ENCODE measurements around the gene AP1G1. TPM values are rescaled to one million over a fixed set of nuclear protein-coding genes. Genes with fewer than 3 reads are reported as not detected.

AP1G1 gene
- total and polyA plus RNA-seq, 12 donors: 22.8 to 132 (median 82.8) TPM

GRCh38 chr16:71848622-71849021 lies 40.0 kb upstream of the AP1G1 start:
- no peak for DNase-seq
- peaks cover 5 to 15% of the 10 kb centered on the region in 2 donors for H3K4me1 ChIP-seq (replicated peaks in 1 of 2)
- H3K27ac ChIP-seq: no peak overlapping the region
- H3K9me3 ChIP-seq (replicated peaks in 1 of 3): no peaks in the 10 kb centered on the region
- no peaks in the 10 kb centered on the region for H3K27me3 ChIP-seq
- H3K4me3 ChIP-seq: no peak overlapping the region
- peaks cover 0 to 45% of the 10 kb centered on the region in 2 donors for H3K36me3 ChIP-seq (replicated peaks in 1 of 2)
- WGBS, 4 donors: 84 to 94% (median 93%) methylated on average over 6 of the region's 6 CpGs
- TF ChIP-seq POLR2A (IDR thresholded peaks at IDR 0.05) (no peak), CTCF (IDR thresholded peaks at IDR 0.05) (no peak)
- intact Hi-C loops (cut with DNase I): no loop called here

DNA sequence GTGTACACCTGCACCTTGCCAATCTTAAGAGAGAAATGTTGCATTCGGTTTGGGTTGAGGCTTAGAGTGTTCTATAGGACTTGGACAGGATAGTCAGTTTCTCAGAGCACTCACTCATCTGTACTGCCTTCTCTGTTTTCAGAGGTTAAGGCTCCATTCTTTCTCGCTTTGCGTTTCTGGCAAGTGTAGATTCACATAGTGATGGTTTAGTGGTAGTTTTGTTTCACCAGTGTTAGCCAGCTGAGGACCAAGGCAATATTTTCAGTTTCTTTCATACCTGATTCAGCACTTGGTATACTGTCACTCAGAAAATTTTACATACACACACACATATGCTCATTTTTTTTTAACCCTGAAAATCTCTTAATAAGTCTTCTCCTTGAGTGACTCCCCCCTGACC lies 38.5 kb upstream of the AP1G1 start:
- WGBS, 4 donors: 62 to 66% (median 64%) methylated on average over 3 of the region's 3 CpGs
- peak overlapping the region in 2 of 4 donors; percentile 80 to 84 for H3K4me3 ChIP-seq
- peaks cover 5 to 15% of the 10 kb centered on the region in 2 donors for H3K4me1 ChIP-seq (replicated peaks in 1 of 2)
- intact Hi-C loops (cut with DNase I): no loop called here
- TF ChIP-seq CTCF (IDR thresholded peaks at IDR 0.05) (no peak), POLR2A (IDR thresholded peaks at IDR 0.05) (no peak)
- no peaks in the 10 kb centered on the region for H3K9me3 ChIP-seq (replicated peaks in 1 of 3)
- peaks cover 0 to 42% of the 10 kb centered on the region in 2 donors for H3K36me3 ChIP-seq (replicated peaks in 1 of 2)
- H3K27me3 ChIP-seq: no peaks in the 10 kb centered on the region
- DNase-seq: peak in 1 of 7 donors; percentile 6
- H3K27ac ChIP-seq: no peak overlapping the region

GRCh38 chr16:71846431-71846830 lies 37.8 kb upstream of the AP1G1 start:
- H3K27me3 ChIP-seq: no peaks in the 10 kb centered on the region
- peaks cover 5 to 15% of the 10 kb centered on the region in 2 donors for H3K4me1 ChIP-seq (replicated peaks in 1 of 2)
- peaks cover 0 to 35% of the 10 kb centered on the region in 2 donors for H3K36me3 ChIP-seq (replicated peaks in 1 of 2)
- TF ChIP-seq CTCF (IDR thresholded peaks at IDR 0.05): no peak
- TF ChIP-seq POLR2A (IDR thresholded peaks at IDR 0.05): no peak
- H3K9me3 ChIP-seq (replicated peaks in 1 of 3): no peaks in the 10 kb centered on the region
- peak overlapping the region; percentile 80 to 94 (median 86) for H3K4me3 ChIP-seq
- WGBS, 4 donors: 0 to 1% (median 1%) methylated on average over 10 to 20 of the region's 20 CpGs
- intact Hi-C loops (cut with DNase I): no loop called here
- peak in 4 of 7 donors; percentile 17 to 53 (median 26) for DNase-seq
- peak overlapping the region in 4 of 5 donors; percentile 66 to 84 (median 82) for H3K27ac ChIP-seq

GRCh38 chr16:71845639-71846430 lies 37.2 kb upstream of the AP1G1 start, which contains the start of gene ATXN1L:
ATXN1L (plus strand) TSS chr16:71845976; CDS start chr16:71849741, 3,765 bp downstream.
- H3K4me3 ChIP-seq: peak within 1 kb of the TSS; percentile 80 to 94 (median 86)
- 0 to 4% (median 1%) methylated on average over 8 to 62 of the region's 62 CpGs for WGBS, 4 donors
- no peaks in the 10 kb centered on the region for H3K27me3 ChIP-seq
- DNase-seq: peak; percentile 90 to 94 (median 93)
- H3K36me3 ChIP-seq (replicated peaks in 1 of 2): peaks cover 0 to 29% of the 10 kb centered on the region in 2 donors
- intact Hi-C loops (cut with DNase I): no loop called here
- H3K9me3 ChIP-seq (replicated peaks in 1 of 3): no peaks in the 10 kb centered on the region
- TF ChIP-seq CTCF (IDR thresholded peaks at IDR 0.05): peak in 1 of 6 experiments; percentile 13
- TF ChIP-seq POLR2A (IDR thresholded peaks at IDR 0.05): peak; percentile 69 to 86
- peak within 1 kb of the TSS; percentile 66 to 84 (median 81) for H3K27ac ChIP-seq
- H3K4me1 ChIP-seq (replicated peaks in 1 of 2): peaks cover 5 to 15% of the 10 kb centered on the region in 2 donors
